Subcutaneous adipose tissue (tissue), 4 donors: ENCODE results near the gene PPM1L. TPM values are rescaled to one million over a fixed set of nuclear protein-coding genes. Genes with fewer than 3 reads are reported as not detected.

Experiments
- CTCF ChIP-seq: fragments of 450-650 bp; IDR thresholded peaks from one replicate; pipeline ENCODE4 v1.5.1; 2016; ENCODE audit warnings: low read depth, mild to moderate bottlenecking, control low read depth, antibody characterized with exemption, moderate library complexity
- total RNA-seq, 4 donors: library from RNA; depleted of rRNA; stranded (reverse); fragments of >200 nt; gene quantifications; one replicate each; pipeline ENCODE4 v1.1.0, GENCODE V29; 2016

PPM1L gene
- total RNA-seq, 4 donors from 2014 or later, result 41.1 to 101 (median 52.8) TPM

- TF ChIP-seq CTCF, result no peak
Measured at GRCh38 chr3:160796089-160796812, 40.2 kb downstream of the PPM1L start.

GRCh38 chr3:160796813-160797164, 40.8 kb downstream of the PPM1L start:
- TF ChIP-seq CTCF, result no peak

GRCh38 chr3:160797356-160797755, 41.3 kb downstream of the PPM1L start:
- no peak for TF ChIP-seq CTCF

- TF ChIP-seq CTCF, result no peak
Measured at GRCh38 chr3:160801386-160802118, 45.5 kb downstream of the PPM1L start.

- TF ChIP-seq CTCF, result no peak
Measured at GRCh38 chr3:160804762-160805161, 48.7 kb downstream of the PPM1L start.

GRCh38 chr3:160806094-160806493, 50.1 kb downstream of the PPM1L start:
- no peak for TF ChIP-seq CTCF

GRCh38 chr3:160806686-160807085, 50.7 kb downstream of the PPM1L start:
- no peak for TF ChIP-seq CTCF
